K562 (cell line): ENCODE results near the gene ZNF512B. TPM values are rescaled to one million over a fixed set of nuclear protein-coding genes. Genes with fewer than 3 reads are reported as not detected.

ENCODE experiments used
- BCL6 ChIP-seq: fragments of 250-450 bp; sonication (Bioruptor Pico); IDR thresholded peaks from 2 replicates; pipeline ENCODE4 v1.4.0; 2020
- FOXA3 ChIP-seq, 2 experiments: fragments of 450-650 bp in 1 of 2; sonication (generic) in 1 of 2; formaldehyde crosslinking; IDR thresholded peaks in 1 of 2; conservative IDR thresholded peaks in 1 of 2; 2 replicates each; pipeline versions ENCODE4 v1.4.0 to v1.8.0; 2020 to 2022; ENCODE audit warnings: mild to moderate bottlenecking in 2 of 2, missing genetic modification reagents in 1 of 2
- FOXK1 ChIP-seq: sonication (generic); formaldehyde crosslinking; IDR thresholded peaks from 2 replicates; pipeline ENCODE4 v1.8.0; 2022; ENCODE audit warnings: missing genetic modification reagents, mild to moderate bottlenecking, borderline replicate concordance
- NELFE ChIP-seq: IDR thresholded peaks from 2 replicates; pipeline ENCODE4 v1.6.1; 2011; ENCODE audit warnings: mild to moderate bottlenecking; ENCODE audit not compliant: insufficient read depth, insufficient read length
- SIN3A ChIP-seq, 2 experiments: fragments of 150-350 bp in 1 of 2; IDR thresholded peaks; 2 replicates each; pipeline ENCODE4 v1.6.1; 2011 to 2016; ENCODE audit warnings: borderline replicate concordance in 2 of 2, low read depth in 2 of 2, low read length in 2 of 2, mild to moderate bottlenecking in 2 of 2, moderate library complexity in 2 of 2; ENCODE audit not compliant: control insufficient read depth in 1 of 2
- SMARCA5 ChIP-seq: fragments of 450-650 bp; IDR thresholded peaks from 2 replicates; pipeline ENCODE4 v1.6.1; 2016
- ZFP30 ChIP-seq: fragments of 250-450 bp; sonication (Bioruptor Pico); IDR thresholded peaks from 2 replicates; pipeline ENCODE4 v1.8.0; 2022; ENCODE audit warnings: moderate library complexity, mild to moderate bottlenecking, inconsistent platforms, borderline replicate concordance
- ZNF174 ChIP-seq: fragments of 250-450 bp; sonication (Bioruptor Pico); IDR thresholded peaks from 2 replicates; pipeline ENCODE4 v1.4.0; 2020; ENCODE audit warnings: mild to moderate bottlenecking
- ZNF584 ChIP-seq: fragments of 200-800 bp; sonication (Bioruptor generic); IDR thresholded peaks from 2 replicates; pipeline ENCODE4 v1.6.1; 2016; ENCODE audit warnings: low read depth, mild to moderate bottlenecking, missing genetic modification characterization, missing compliant biosample characterization
- ZNF77 ChIP-seq: fragments of 250-450 bp; sonication (Bioruptor Pico); IDR thresholded peaks from 2 replicates; pipeline ENCODE4 v1.5.0; 2020
- polyA plus RNA-seq, 8 experiments: library from polyadenylated mRNA; depleted of rRNA in 4 of 8; stranded (reverse) in 5 of 8; unstranded in 3 of 8; fragments of >200 nt; fragmentation: Nextera tagmentation in 2 of 8; fragmentation: Illumina TruSeq in 1 of 8; extraction: Ambion mirVana in 2 of 8; extraction: Trizol in 1 of 8; gene quantifications; 2 replicates each; pipeline versions ENCODE4 v1.2.1 to v1.2.3, GENCODE V29; 2011 to 2014; ENCODE audit warnings: inconsistent platforms in 1 of 8, missing spikeins in 1 of 8
- total RNA-seq, 7 experiments: library from RNA; depleted of rRNA in 6 of 7; stranded (reverse); fragments of >200 nt in 6 of 7; fragmentation: Illumina TruSeq in 2 of 7; extraction: Trizol in 2 of 7; gene quantifications; 2 replicates each; pipeline versions ENCODE4 v1.2.1 to v1.2.3, GENCODE V29; 2011 to 2021; ENCODE audit warnings: low replicate concordance in 1 of 7
- TF ChIP-seq, protein P1 (sequence below): fragments of 450-650 bp; IDR thresholded peaks from 2 replicates; pipeline ENCODE4 v1.7.1; 2018; ENCODE audit warnings: mild to moderate bottlenecking, low read depth; ENCODE audit not compliant: partially characterized antibody
- TF ChIP-seq, protein P2 (sequence below): fragments of 250-450 bp; sonication (Bioruptor Pico); IDR thresholded peaks from 2 replicates; pipeline ENCODE4 v1.4.0; 2020; ENCODE audit warnings: mild to moderate bottlenecking, moderate library complexity
- TF ChIP-seq, protein P3 (sequence below), 2 experiments: fragments of 200-800 bp in 1 of 2; sonication (Bioruptor generic) in 1 of 2; sonication (generic) in 1 of 2; formaldehyde crosslinking in 1 of 2; IDR thresholded peaks in 1 of 2; conservative IDR thresholded peaks in 1 of 2; 2 replicates each; pipeline versions ENCODE4 v1.5.0 to v1.6.1; 2016 to 2020; ENCODE audit warnings: missing compliant biosample characterization in 1 of 2, missing genetic modification characterization in 1 of 2, missing genetic modification reagents in 1 of 2
- TF ChIP-seq, protein P4 (sequence below): sonication (generic); formaldehyde crosslinking; IDR thresholded peaks from 2 replicates; pipeline ENCODE4 v1.8.0; 2022; ENCODE audit warnings: missing genetic modification reagents, mild to moderate bottlenecking, borderline replicate concordance

ZNF512B gene
- total and polyA plus RNA-seq, 9 of the 15 experiments (the other 6 are each of a cell fraction or from before 2014, with no cell fraction given) = 0.01 to 27.8 (median 8.2) TPM

DNA sequence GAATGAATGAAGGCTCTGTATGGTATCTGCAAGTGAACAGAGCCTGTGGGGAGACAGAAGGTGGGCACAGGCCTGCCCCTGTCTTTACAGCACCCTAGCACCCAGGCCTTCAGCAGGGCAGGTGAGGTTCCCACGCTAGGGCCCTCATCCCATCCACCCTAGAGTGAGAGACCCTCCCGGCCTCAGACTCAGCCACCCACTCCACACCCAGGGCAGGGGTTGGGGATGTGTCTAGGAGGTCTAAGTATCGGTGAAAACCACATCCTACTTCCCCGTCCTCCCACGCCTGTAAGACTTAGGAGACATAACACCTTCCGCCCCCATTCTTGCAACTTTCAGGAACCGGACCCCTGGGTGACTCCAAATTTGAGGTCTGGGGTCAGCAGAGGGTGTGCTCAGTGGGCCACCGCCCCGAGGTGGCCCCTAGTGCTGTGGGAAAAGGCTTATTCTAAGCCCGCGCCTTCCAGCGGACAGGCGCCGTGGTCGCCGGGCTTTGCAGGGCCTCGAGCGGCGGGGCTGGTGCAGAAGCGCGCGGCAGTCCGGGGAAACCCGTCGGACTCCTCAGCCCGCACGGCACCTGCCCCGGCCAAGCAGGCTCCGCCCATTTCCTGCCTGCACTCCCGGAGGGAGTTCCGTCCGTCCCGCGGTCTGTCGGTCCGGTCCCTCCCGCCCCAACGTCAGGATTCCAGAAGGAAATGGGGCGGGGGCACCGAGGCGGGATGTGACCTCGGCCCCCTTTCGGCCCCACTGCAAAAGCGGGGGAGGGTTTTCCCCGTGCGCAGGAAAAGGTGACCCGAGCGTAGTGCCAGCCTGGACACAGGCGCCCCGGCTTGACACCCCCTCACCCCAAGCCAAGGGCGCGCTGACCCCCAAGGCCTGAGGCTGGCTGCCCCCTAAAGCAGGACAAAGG, 8.8 kb upstream of the ZNF512B start (continued):
- TF ChIP-seq ZNF174 (CRISPR knock-in tag) (no peak), ZNF77 (CRISPR knock-in tag) (no peak), ZNF584 (CRISPR knock-in tag) (no peak), FOXA3 (CRISPR knock-in tag; conservative IDR thresholded peaks at IDR 0.05 in 1 of 2, IDR thresholded peaks at IDR 0.05 in 1 of 2) (no peak), SMARCA5 (no peak), NELFE (no peak), SIN3A (IDR thresholded peaks at IDR 0.05; ENCODE audit: borderline replicate concordance in 2 of 2, control insufficient read depth in 1 of 2, low read depth in 2 of 2, low read length in 2 of 2) (no peak), ZFP30 (CRISPR knock-in tag) (no peak), FOXK1 (CRISPR knock-in tag) (no peak), BCL6 (no peak)
- TF ChIP-seq, protein P1, sequence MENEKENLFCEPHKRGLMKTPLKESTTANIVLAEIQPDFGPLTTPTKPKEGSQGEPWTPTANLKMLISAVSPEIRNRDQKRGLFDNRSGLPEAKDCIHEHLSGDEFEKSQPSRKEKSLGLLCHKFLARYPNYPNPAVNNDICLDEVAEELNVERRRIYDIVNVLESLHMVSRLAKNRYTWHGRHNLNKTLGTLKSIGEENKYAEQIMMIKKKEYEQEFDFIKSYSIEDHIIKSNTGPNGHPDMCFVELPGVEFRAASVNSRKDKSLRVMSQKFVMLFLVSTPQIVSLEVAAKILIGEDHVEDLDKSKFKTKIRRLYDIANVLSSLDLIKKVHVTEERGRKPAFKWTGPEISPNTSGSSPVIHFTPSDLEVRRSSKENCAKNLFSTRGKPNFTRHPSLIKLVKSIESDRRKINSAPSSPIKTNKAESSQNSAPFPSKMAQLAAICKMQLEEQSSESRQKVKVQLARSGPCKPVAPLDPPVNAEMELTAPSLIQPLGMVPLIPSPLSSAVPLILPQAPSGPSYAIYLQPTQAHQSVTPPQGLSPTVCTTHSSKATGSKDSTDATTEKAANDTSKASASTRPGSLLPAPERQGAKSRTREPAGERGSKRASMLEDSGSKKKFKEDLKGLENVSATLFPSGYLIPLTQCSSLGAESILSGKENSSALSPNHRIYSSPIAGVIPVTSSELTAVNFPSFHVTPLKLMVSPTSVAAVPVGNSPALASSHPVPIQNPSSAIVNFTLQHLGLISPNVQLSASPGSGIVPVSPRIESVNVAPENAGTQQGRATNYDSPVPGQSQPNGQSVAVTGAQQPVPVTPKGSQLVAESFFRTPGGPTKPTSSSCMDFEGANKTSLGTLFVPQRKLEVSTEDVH = peak; percentile 46
- TF ChIP-seq, protein P2, sequence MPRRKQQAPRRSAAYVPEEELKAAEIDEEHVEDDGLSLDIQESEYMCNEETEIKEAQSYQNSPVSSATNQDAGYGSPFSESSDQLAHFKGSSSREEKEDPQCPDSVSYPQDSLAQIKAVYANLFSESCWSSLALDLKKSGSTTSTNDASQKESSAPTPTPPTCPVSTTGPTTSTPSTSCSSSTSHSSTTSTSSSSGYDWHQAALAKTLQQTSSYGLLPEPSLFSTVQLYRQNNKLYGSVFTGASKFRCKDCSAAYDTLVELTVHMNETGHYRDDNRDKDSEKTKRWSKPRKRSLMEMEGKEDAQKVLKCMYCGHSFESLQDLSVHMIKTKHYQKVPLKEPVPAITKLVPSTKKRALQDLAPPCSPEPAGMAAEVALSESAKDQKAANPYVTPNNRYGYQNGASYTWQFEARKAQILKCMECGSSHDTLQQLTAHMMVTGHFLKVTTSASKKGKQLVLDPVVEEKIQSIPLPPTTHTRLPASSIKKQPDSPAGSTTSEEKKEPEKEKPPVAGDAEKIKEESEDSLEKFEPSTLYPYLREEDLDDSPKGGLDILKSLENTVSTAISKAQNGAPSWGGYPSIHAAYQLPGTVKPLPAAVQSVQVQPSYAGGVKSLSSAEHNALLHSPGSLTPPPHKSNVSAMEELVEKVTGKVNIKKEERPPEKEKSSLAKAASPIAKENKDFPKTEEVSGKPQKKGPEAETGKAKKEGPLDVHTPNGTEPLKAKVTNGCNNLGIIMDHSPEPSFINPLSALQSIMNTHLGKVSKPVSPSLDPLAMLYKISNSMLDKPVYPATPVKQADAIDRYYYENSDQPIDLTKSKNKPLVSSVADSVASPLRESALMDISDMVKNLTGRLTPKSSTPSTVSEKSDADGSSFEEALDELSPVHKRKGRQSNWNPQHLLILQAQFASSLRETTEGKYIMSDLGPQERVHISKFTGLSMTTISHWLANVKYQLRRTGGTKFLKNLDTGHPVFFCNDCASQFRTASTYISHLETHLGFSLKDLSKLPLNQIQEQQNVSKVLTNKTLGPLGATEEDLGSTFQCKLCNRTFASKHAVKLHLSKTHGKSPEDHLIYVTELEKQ (CRISPR knock-in tag) = no peak
- TF ChIP-seq, protein P3, sequence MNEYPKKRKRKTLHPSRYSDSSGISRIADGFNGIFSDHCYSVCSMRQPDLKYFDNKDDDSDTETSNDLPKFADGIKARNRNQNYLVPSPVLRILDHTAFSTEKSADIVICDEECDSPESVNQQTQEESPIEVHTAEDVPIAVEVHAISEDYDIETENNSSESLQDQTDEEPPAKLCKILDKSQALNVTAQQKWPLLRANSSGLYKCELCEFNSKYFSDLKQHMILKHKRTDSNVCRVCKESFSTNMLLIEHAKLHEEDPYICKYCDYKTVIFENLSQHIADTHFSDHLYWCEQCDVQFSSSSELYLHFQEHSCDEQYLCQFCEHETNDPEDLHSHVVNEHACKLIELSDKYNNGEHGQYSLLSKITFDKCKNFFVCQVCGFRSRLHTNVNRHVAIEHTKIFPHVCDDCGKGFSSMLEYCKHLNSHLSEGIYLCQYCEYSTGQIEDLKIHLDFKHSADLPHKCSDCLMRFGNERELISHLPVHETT (CRISPR knock-in tag; conservative IDR thresholded peaks at IDR 0.05 in 1 of 2, IDR thresholded peaks at IDR 0.05 in 1 of 2) = peak in 1 of 2 experiments; percentile 19; a peak in 1 of 4 replicates
- TF ChIP-seq, protein P4, sequence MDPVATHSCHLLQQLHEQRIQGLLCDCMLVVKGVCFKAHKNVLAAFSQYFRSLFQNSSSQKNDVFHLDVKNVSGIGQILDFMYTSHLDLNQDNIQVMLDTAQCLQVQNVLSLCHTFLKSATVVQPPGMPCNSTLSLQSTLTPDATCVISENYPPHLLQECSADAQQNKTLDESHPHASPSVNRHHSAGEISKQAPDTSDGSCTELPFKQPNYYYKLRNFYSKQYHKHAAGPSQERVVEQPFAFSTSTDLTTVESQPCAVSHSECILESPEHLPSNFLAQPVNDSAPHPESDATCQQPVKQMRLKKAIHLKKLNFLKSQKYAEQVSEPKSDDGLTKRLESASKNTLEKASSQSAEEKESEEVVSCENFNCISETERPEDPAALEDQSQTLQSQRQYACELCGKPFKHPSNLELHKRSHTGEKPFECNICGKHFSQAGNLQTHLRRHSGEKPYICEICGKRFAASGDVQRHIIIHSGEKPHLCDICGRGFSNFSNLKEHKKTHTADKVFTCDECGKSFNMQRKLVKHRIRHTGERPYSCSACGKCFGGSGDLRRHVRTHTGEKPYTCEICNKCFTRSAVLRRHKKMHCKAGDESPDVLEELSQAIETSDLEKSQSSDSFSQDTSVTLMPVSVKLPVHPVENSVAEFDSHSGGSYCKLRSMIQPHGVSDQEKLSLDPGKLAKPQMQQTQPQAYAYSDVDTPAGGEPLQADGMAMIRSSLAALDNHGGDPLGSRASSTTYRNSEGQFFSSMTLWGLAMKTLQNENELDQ (CRISPR knock-in tag) = no peak
